KMS-11 (cell line): ENCODE data around the gene GSTM3.
A peak's percentile ranks its signal among the peaks of the same experiment; 100 is the strongest.

Source experiments
- H2AFZ ChIP-seq: fragments of 200-600 bp; sonication (generic); 2 replicates; pipeline ENCODE4 v1.6.1; 2016; ENCODE audit warnings: antibody characterized with exemption, mixed run types, low read depth
- H3K27ac ChIP-seq: fragments of 200-600 bp; sonication (generic); 2 replicates; pipeline ENCODE4 v1.6.1; 2016; ENCODE audit warnings: mild to moderate bottlenecking, mixed run types
- H3K27me3 ChIP-seq: fragments of 200-600 bp; sonication (generic); 2 replicates; pipeline ENCODE4 v1.6.1; 2017; ENCODE audit warnings: mild to moderate bottlenecking, low read depth, mixed run types, moderate library complexity; ENCODE audit not compliant: insufficient read depth
- H3K36me3 ChIP-seq: fragments of 200-600 bp; sonication (generic); 2 replicates; pipeline ENCODE4 v1.6.1; 2017; ENCODE audit warnings: mild to moderate bottlenecking, mixed run types; ENCODE audit not compliant: insufficient read depth
- H3K4me1 ChIP-seq: fragments of 200-600 bp; sonication (generic); 2 replicates; pipeline ENCODE4 v1.6.1; 2016; ENCODE audit warnings: mild to moderate bottlenecking, low read depth, mixed run types; ENCODE audit not compliant: poor library complexity, severe bottlenecking
- H3K4me2 ChIP-seq: fragments of 200-600 bp; sonication (generic); 2 replicates; pipeline ENCODE4 v1.7.0; 2016; ENCODE audit warnings: mild to moderate bottlenecking, mixed run types
- H3K4me3 ChIP-seq: fragments of 200-600 bp; sonication (generic); IDR thresholded peaks from 2 replicates; pipeline ENCODE4 v1.6.1; 2017; ENCODE audit warnings: low read depth, low read length, mixed read lengths; ENCODE audit not compliant: insufficient read depth
- H3K79me2 ChIP-seq: fragments of 200-600 bp; sonication (generic); 2 replicates; pipeline ENCODE4 v1.6.1; 2016; ENCODE audit warnings: low read depth, mixed run types; ENCODE audit not compliant: insufficient read depth
- H3K9ac ChIP-seq: fragments of 200-600 bp; sonication (generic); 2 replicates; pipeline ENCODE4 v1.6.1; 2016; ENCODE audit warnings: mild to moderate bottlenecking, mixed run types
- H4K20me1 ChIP-seq: fragments of 200-600 bp; sonication (generic); 2 replicates; pipeline ENCODE4 v1.6.1; 2016; ENCODE audit warnings: mild to moderate bottlenecking, mixed run types; ENCODE audit not compliant: insufficient read depth
- CTCF ChIP-seq: fragments of 200-600 bp; sonication (generic); conservative IDR thresholded peaks from 2 replicates; pipeline ENCODE4 v1.6.1; 2017; ENCODE audit warnings: low read depth, mild to moderate bottlenecking, antibody characterized with exemption, low read length, moderate library complexity, mixed read lengths

GSTM3 gene

GRCh38 chr1:109740615-109741373, at the start of gene GSTM3:
Gene GSTM3 (minus strand): TSS chr1:109741038. CDS start chr1:109740287, 751 bp downstream.
- Histone ChIP-seq H2AFZ (peak within 1 kb of the TSS; percentile 97), H3K4me2 (peak within 1 kb of the TSS; percentile 41), H3K4me1 (peaks cover 13% of the 10 kb centered on the region), H3K79me2 (no peaks in the 10 kb centered on the region), H3K4me3 (peak within 1 kb of the TSS; percentile 95), H3K27me3 (no peaks in the 10 kb centered on the region), H3K9ac (peak within 1 kb of the TSS; percentile 49), H4K20me1 (no peaks in the 10 kb centered on the region), H3K27ac (no peak within 1 kb of the TSS), H3K36me3 (no peaks in the 10 kb centered on the region)
- TF ChIP-seq CTCF, result 0 out of 2 replicates have a peak, but pooled peaks have one; percentile 22

GRCh38 chr1:109790329-109790728, 49.5 kb upstream of the GSTM3 start:
- H3K36me3 ChIP-seq, result no peaks in the 10 kb centered on the region
- TF ChIP-seq CTCF, result no peak
- peaks cover 42% of the 10 kb centered on the region for H3K4me1 ChIP-seq
- H3K27me3 ChIP-seq, result no peaks in the 10 kb centered on the region
- peak overlapping the region; percentile 29 for H3K27ac ChIP-seq
- H3K4me3 ChIP-seq, result no peak overlapping the region
- peak overlapping the region; percentile 1; the same call in 1 of the 2 replicates for H3K9ac ChIP-seq
- H2AFZ ChIP-seq, result peak overlapping the region; percentile 32
- no peaks in the 10 kb centered on the region for H3K79me2 ChIP-seq
- no peaks in the 10 kb centered on the region for H4K20me1 ChIP-seq
- H3K4me2 ChIP-seq, result peak overlapping the region; percentile 47

GRCh38 chr1:109789551-109790180, 48.8 kb upstream of the GSTM3 start:
- Histone ChIP-seq H3K79me2 (no peaks in the 10 kb centered on the region), H3K4me3 (no peak overlapping the region), H3K27ac (0 out of 2 replicates have a peak overlapping the region, but pooled peaks have one; percentile 11), H3K36me3 (no peaks in the 10 kb centered on the region), H2AFZ (peak overlapping the region; percentile 39; the same call in 1 of the 2 replicates), H3K9ac (no peak overlapping the region), H3K27me3 (no peaks in the 10 kb centered on the region), H3K4me1 (peaks cover 42% of the 10 kb centered on the region), H4K20me1 (no peaks in the 10 kb centered on the region), H3K4me2 (peak overlapping the region; percentile 47; the same call in 1 of the 2 replicates)
- TF ChIP-seq CTCF, result no peak

- Histone ChIP-seq H3K4me2 (no peak overlapping the region; the same call in 1 of the 2 replicates), H3K79me2 (no peaks in the 10 kb centered on the region), H3K4me1 (peaks cover 42% of the 10 kb centered on the region), H3K27me3 (no peaks in the 10 kb centered on the region), H3K4me3 (no peak overlapping the region), H4K20me1 (no peaks in the 10 kb centered on the region), H3K9ac (no peak overlapping the region), H2AFZ (peak overlapping the region; percentile 39; the same call in 1 of the 2 replicates), H3K27ac (0 out of 2 replicates have a peak overlapping the region, but pooled peaks have one; percentile 11), H3K36me3 (no peaks in the 10 kb centered on the region)
- TF ChIP-seq CTCF, result peak; percentile 44; the same call in 1 of the 2 replicates
These were observed 48.1 kb upstream of the GSTM3 start for GRCh38 chr1:109788695-109789521.
